GM21381 (cell line): Measurements from ENCODE around the gene CTXND1.
"Not testable (repeated sequence)": the region's sequence is repeated elsewhere in the genome, so short reads cannot be mapped to it uniquely, and the experiment has no call there.

Experiments used
- ATAC-seq: cut with Tn5 transposase; IDR thresholded peaks from one replicate; pipeline ENCODE4 v1.9.1; 2021; ENCODE audit warnings: mild to moderate bottlenecking, moderate library complexity; ENCODE audit not compliant: unreplicated experiment

CTXND1 gene

GRCh38 chr15:80161468-80162016, 90.5 kb downstream of the CTXND1 start:
- no peak for ATAC-seq

DNA sequence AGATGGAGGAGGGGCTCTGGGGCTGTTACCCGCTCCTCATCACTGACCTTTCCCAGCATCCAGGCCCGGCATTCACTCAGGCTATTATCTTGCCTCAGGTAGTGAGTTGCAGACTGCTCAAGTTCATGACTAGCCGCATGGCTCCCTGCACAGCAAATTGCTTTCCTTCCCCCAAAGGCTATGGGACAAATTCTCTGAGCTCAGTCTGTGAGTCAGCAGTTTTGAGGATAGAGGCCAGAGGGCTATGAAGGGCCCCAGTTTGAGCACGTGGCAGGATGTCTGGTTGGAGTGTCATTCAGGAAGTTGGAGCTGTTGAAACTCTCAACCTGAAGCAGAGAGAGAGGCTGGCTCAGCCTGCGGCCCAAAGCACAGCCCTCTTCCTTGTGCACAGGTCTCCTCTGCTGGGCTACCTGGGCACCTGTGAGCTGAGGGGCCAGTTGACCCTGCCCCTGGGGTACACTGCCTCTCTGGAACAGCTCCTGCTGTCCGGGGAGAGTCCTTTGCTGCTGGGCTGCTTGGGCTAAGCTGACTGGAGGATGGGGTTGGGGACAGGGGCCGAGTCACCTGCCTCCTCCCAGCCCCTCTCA, 91.3 kb downstream of the CTXND1 start:
- ATAC-seq: peak; percentile 81

- ATAC-seq: no peak
Observed at GRCh38 chr15:80159811-80160569, 92.0 kb downstream of the CTXND1 start.

- no peak for ATAC-seq
Observed at GRCh38 chr15:80159301-80159700, 92.7 kb downstream of the CTXND1 start.

DNA sequence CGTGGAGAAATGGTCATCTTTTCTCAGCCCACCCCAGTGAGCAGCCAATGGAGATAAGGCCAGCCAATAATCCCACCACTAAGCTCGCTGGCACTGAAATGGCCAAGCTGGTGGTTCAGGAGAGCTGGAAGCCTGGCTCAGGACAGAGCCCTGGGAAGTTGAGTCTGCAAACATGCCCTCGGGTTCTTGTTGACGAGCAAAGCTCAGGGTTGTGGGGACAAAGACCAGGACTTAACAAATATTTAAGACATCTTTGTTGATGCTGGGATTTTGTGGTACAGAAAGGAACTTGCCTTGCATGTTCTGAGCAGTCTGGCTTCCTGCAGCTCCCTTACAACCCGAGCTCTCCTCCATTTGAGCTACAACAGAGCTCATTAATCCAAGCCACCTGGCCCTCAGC, 94.8 kb downstream of the CTXND1 start:
- ATAC-seq: no peak

GRCh38 chr15:80156176-80156720, 95.8 kb downstream of the CTXND1 start:
- no peak for ATAC-seq

DNA sequence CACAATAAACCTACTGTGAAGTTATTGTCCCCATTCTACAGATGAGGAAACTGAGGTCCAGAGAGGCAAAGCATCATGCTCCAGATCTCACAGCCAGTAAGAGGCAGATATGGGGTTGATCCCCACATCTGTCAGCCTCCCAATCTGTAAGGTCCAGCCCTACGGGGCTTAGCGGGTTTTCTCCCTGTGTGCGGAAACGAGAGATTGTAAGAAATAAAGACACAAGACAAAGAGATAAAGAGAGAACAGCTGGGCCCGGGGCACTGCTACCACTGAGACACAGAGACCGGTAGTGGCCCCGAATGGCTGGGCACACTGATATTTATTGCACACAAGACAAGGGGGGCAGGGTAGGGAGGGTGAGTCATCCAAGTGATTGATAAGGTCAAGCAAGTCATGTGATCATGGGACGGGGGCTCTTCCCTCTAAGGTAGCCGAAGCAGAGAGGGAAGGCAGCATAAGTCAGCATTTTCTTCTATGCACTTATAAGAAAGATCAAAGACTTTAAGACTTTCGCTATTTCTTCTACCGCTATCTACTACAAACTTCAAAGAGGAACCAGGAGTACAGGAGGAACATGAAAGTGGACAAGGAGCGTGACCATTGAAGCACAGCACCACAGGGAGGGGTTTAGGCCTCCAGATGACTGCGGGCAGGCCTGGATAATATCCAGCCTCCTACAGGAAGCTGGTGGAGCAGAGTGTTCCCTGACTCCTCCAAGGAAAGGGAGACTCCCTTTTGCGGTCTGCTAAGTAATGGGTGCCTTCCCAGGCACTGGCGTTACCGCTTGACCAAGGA, 96.4 kb downstream of the CTXND1 start:
- not testable (repeated sequence) for ATAC-seq

- ATAC-seq: no peak
Observed at GRCh38 chr15:80155001-80155377, 97.0 kb downstream of the CTXND1 start.

- ATAC-seq: no peak
Observed at GRCh38 chr15:80154336-80154735, 97.7 kb downstream of the CTXND1 start.

DNA sequence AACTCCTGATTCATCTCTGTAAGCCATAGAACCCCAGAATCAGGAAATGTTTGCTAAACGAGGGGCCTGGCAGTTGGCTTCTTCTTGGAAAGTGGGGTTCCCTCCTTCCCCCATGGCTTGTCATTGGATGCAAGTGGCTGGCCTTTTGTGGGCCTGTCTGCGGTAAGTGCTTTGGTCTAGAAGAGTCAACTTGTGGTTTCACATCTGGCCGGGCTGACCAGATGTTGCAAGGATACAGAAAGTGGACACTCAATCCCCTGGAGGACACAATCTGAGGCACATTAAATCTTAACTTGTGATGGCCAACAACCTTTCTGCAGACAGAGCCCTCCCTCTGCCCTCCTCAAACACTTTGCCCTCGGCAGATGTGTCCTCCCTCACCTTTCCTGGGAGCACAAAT, 98.1 kb downstream of the CTXND1 start:
- no peak for ATAC-seq

- ATAC-seq: peak; percentile 52
Observed at GRCh38 chr15:80152896-80153876, 98.8 kb downstream of the CTXND1 start, which contains the start of gene FAH. Gene FAH, plus strand, starts transcription at chr15:80152999. Its CDS starts 56 bp downstream, at chr15:80153055.

GRCh38 chr15:80152180-80152895, 99.7 kb downstream of the CTXND1 start:
- peak; percentile 64 for ATAC-seq

DNA sequence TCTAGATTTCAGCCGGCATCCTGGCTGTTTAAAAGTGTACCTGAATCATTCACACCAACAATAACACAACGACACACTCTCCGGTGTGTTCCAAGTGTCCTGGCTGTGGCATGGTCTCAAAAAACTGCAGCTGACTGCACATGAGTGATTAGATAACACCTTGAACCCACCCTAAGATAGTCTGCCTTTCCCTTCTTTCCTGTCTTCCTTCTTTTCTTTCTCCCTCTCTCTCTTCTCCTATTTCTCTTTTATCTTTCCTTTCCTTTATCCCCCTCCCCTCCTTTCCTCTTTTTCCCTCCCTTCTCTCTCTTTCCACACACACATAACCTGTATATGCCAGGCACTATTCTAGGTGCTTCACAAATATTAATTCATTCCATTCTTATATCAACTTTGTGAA, 100.4 kb downstream of the CTXND1 start:
- no peak for ATAC-seq

DNA sequence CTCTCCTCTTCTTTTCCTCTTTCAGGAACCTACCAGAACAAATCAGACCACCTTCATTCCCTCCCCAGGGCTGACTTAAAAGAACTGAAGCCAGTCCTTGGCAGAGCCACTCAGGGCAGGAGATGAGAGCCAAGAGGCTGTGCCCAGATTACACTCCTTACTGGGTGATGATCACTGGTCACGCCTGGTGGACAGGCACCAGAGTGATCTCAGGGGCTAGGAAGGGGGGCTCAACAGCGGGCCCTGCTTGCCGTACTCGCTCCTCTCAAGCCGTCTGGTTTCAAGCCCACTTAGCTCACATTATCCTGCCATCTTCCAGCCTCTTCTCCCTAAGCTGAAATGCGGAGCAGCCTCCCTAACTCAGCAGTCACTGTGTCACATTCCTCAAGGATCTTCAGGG, 100.9 kb downstream of the CTXND1 start:
- ATAC-seq: no peak
